Activated CD8-positive, alpha-beta memory T cell treated with anti-CD3 and anti-CD28 coated beads for 1 hour (primary cell): ENCODE data around the gene TMEM245.
"Not testable (repeated sequence)": the region's sequence is repeated elsewhere in the genome, so short reads cannot be mapped to it uniquely, and the experiment has no call there.

ENCODE experiments used
- DNase-seq, 2 donors: peaks; one replicate each; pipeline ENCODE4 v3.0.0-alpha.2; 2020; ENCODE audit warnings: low read depth in 1 of 2; ENCODE audit errors: extremely low read depth in 1 of 2

TMEM245 gene

DNA sequence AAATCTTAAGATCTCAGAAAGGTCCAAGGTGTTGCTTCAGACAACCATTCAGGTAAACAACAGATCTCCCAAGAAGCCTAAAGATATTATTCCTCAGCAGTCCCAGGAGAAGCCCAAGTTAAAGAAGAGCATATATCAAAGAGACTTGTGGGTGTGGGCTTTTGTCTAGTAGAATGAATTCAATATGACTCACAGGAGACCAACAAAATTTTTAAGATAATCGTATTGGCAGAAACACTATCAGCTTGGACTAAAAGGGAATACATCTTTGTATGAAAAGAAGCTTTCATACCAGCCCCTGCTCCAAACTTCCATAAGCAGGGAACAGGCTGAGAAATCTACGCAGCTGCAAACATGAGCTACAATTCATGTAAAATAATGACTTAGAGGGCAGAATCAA is 116.6 kb downstream of the TMEM245 start:
- DNase-seq: no peak

DNA sequence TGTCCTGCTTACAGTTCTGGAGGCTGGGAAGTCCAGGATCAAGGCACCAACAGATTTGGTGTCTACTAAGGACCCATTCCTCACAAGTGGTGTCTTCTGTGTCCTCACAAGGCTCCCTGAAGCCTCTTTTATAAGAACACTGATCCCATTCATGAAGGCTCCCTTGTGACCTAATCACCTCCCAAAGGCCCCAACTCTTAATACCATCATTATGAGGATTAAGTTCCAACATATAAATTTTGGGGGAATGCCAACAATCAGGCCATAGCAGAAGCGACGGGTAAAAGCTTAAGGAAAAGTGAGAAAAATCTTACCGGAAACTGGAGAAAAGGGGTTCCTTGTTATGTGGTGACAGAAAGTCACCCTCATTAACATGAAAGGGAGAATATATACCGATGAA is 117.6 kb downstream of the TMEM245 start:
- DNase-seq: no peak

DNA sequence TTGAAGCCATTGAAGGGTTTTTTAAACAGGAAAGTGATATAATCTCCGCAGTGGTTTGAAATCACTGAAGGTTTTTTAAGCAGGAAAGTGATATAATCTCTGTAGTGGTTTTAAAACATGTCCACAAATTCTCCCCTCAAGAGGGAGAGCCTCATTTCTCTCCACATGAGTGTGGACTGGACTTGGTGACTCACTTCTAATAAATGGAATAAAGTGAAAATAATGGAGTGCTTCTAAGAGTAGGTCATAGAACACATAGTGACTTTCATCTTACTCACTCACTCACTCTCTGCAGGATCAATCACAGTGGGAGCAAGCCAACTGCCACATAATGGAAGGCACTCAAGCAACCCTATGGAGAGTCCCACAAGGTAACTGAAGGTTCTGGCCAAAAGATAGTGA is 118.5 kb downstream of the TMEM245 start:
- no peak for DNase-seq

DNA sequence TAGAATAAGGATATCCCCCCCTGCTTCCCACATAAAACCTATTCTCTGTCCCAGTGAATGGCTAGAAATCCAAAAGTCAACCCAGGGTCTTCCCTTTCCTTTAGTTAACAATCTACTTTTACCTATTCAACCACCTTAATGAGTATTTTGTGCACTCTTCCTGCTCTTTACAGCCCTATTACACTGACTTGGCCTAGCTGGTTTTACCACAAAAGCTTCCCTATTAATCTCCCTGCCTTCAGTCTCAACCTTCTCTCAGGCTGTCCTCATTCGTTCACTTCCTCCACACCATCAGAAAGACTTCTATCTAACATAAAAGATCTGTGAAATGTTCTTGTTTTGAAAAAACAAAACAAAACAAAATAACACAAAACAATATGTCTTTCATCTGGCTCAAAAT is 122.6 kb downstream of the TMEM245 start:
- no peak for DNase-seq

DNA sequence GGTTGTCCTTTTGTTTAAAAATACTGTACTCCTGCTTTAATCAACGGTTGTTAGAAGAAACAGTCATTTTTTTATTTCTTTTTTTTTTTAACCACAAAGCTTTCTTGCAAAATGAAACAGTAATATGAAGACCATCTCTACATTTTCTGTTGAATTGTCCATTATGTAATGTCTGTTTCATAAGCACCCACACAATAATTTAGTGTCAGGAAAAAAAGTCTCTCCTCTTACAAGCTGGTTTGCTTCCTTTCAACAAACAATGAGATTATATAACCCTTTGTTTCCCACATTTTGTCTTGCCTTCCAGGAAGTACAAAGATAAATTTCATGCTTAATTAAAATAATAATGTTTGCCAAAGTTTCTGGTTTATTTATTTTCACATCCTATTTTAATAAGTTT is 123.1 kb downstream of the TMEM245 start:
- DNase-seq: no peak

DNA sequence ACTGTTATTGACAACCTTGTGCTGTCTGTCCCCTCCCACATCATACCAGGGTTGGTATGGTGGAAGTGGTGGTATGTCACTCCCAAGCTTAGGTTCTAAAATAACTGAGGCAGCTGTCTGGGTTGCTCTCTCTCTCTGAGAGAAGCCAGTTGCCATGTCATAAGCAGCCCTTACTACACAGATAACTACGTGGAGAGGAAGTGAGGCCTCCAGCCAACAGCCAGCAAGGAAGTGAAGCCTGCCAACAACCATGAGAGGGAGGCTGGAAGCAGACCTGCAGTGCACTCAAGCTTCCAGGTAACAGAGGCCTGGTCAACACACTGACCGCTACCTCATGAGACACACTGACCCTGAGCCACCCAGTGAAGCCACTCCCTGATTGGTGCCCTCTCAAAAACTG is 125.1 kb downstream of the TMEM245 start:
- DNase-seq: no peak

DNA sequence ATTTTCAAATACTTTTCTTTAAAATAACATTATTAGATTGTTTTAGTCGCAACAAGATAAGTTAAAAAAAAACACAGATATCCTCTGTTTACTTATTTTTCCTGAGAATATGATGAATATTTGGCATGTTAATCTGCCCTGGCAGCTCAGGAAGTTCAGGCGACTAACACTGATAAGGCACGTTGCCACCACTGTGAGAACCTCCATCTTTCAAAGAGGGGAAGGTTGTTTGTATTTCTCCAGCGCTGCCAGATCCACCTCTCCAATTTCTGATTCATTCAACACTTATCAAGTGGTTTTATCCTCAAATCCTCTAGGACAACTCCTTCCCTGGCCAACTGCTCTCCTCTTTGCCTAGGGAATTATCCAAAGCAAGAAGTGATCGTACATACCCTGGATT is 128.3 kb downstream of the TMEM245 start:
- no peak for DNase-seq

DNA sequence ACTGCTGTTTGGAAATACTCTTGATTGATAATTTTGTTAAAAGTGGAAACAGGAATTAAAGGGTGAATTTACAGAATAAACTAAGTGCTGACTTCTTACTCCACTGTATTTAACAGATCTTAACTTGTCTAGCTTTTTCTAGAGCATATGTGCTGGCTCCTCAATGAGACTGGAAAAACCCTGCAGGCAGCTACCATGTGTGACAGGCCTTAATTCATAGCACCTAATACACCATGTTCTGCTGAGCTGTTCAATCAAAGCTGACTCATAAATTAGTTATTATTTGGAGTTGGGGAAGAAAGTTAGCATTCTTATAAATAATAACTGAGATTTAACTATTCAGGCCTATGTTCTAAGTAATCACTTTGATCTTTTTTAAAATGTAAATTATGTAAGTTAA is 135.9 kb downstream of the TMEM245 start:
- DNase-seq: no peak

DNA sequence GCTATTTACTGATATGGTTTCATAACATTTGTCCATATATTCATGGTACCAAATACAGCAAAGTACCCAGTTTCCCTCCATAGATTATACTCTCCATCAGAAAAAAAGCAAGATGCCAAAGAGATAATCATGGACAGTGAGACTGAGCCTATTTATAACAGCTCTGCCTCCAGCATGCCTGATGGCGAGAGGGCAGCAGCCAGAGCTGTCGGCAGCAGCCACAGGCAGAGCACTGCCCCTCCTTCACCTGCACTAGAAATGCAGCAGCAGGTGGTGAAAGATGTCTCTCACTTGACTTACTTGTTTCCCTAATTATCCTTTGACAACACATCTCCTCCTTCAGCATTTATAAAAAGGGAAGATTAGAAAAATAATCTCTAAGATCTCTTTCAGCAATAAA is 138.9 kb downstream of the TMEM245 start:
- no peak for DNase-seq

DNA sequence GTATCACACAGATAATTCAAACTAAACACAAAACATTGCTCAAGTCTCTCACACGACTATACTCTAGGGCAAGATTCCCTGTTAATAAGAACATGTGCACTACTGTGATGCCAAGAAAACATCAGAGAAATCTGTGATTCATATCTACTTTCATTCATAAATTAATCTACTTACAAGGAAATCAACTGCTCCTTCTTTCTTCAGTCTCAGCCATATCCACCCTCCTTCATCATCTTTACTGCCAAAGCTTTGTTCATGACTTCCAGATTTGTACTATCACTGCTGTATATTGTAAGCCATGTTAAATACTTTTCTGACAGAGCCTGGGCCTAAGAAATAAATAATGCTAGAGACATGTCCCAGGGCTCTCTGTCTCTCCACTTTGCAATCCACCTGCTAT is 141.5 kb downstream of the TMEM245 start:
- DNase-seq: no peak

DNA sequence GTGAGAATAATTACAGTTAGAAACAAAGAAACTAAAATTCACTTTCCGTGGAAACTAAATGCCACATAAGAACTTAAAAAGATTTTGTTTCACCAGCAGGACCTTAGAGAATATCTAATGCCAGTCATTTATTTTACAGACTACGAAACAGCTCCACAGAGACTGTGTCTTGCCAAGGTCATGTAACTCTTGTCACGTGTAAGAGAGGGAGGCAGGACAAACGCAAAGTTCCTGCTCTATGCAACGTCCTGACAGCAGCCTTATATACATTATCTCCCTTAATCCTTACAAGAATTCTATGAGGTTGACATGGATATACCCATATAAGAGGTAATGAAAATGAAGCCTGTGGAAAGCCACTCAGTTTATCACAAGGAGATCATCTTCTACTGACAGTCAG is 145.9 kb downstream of the TMEM245 start:
- no peak for DNase-seq

DNA sequence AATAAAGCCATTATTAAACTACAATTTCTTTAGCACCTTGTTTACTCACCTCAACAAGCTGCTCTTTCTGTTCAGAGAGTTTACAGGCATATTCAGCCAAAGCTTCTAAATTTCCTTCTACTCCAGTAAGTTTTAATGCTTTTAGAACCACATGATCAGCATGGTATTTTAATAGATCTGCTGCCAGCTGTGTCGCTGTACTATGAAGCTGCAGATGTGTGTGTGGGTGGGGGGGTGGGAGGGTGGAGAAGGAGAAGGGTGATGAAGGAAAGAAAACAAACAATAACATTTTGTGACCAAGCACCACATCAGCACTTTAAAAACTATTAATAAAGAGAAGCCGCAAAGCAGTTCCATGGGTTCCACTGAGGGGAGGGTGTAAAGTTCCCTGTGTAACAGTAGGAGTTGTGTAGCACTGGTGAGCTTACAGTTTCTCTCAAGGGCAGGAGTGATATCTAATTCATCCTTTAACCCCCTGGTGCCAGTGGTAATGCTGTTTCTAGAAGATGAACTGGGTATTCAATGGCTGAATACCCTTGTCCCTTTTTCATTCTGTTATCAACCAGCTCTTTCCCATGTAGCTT is 147.0 kb downstream of the TMEM245 start:
- no peak for DNase-seq

DNA sequence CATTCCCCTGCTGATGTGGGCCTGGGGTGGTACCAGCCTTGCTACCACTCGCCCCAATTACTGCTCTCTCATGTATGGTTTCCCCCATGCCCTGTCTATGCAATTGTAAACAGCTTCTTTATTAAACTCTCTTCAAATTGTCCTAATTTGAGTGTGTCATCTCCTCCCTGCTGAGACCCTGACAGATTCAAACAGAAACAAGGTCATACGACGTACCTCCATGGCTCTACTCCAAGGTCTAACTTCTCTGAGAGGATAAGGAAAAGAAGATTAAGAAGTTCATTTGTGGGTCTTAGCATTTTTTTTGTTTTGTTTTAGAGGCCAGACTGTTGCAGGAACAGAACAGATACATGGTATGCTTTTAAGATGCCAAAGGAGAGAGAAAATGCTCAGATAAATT is 147.6 kb downstream of the TMEM245 start:
- DNase-seq: no peak

DNA sequence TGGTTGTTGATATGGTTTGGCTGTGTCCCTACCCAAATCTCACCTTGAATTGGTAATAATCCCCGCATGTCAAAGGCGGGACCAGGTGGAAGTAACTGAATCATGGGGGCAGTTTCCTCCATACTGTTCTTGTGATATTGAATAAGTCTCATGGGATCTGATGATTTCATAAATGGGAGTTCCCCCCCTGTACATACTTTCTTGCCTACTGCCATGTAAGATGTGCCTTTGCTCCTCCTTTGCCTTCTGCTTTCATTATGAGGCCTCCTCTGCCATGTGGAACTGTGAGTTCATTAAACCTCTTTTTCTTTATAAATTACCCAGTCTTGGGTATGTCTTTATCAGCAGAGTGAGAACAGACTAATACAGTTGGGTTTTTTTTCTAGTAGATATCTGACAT is 148.4 kb downstream of the TMEM245 start:
- not testable (repeated sequence) for DNase-seq

DNA sequence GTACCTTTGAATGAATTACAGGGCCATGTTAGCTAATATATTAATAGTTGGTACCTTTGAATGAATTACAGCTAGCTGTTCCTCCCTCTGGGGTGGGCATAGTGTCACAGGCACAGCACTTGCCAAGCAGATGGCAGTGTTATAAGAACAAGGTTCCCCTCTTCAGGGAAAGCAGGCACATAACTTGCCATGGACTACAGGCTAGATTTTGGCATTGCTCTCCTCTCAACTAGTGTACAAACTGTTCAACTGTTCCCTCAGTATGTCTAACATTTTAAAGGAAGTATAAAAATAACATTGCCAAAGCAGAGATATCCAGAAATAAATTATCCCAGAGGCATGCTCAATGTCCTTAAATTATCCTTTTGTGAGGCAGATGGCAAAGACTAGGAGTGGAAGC is 151.8 kb downstream of the TMEM245 start:
- DNase-seq: no peak
